WTC11 (cell line): ENCODE results near the gene FANCC. TPM values are rescaled to one million over a fixed set of nuclear protein-coding genes. Genes with fewer than 3 reads are reported as not detected.

Source experiments
- ATAC-seq: fragments of 200-7000 bp; cut with Tn5 transposase; 2 replicates; pipeline ENCODE4 v1.10.0; 2021; ENCODE audit warnings: mild to moderate bottlenecking, moderate library complexity
- CTCF ChIA-PET: fragments of 300-600 bp; sonication (Branson Sonifier 250); formaldehyde crosslinking; loops from one replicate; lab custom pipeline; 2021; ENCODE audit warnings: antibody characterized with exemption; lab: Charles Lee
- POLR2A ChIA-PET: fragments of 350-600 bp; sonication (Branson Sonifier 250); formaldehyde crosslinking; loops from one replicate; lab custom pipeline; 2021; ENCODE audit warnings: antibody characterized with exemption; lab: Charles Lee
- DNase-seq: peaks from one replicate; pipeline ENCODE4 v3.0.0; 2021; ENCODE audit warnings: low spot score
- H3K27ac Mint-ChIP-seq: 2 replicates; pipeline ENCODE4 v1.8.0; 2021; ENCODE audit warnings: mixed read lengths
- H3K27me3 Mint-ChIP-seq: 2 replicates; pipeline ENCODE4 v1.8.0; 2021; ENCODE audit warnings: low read depth, mild to moderate bottlenecking, moderate library complexity, mixed read lengths
- H3K36me3 Mint-ChIP-seq: 2 replicates; pipeline ENCODE4 v1.8.0; 2021; ENCODE audit warnings: mixed read lengths
- H3K4me1 Mint-ChIP-seq: 2 replicates; pipeline ENCODE4 v1.8.0; 2022; ENCODE audit warnings: mixed read lengths
- H3K4me3 Mint-ChIP-seq: 2 replicates; pipeline ENCODE4 v1.8.0; 2021; ENCODE audit warnings: mild to moderate bottlenecking, moderate library complexity, mixed read lengths
- H3K9me3 Mint-ChIP-seq: 2 replicates; pipeline ENCODE4 v1.8.0; 2021; ENCODE audit warnings: mixed read lengths
- ATF1 ChIP-seq: sonication (generic); formaldehyde crosslinking; IDR thresholded peaks from 2 replicates; pipeline ENCODE4 v1.8.1; 2023; ENCODE audit warnings: mild to moderate bottlenecking, moderate library complexity, missing genetic modification reagents
- CBFB ChIP-seq: sonication (generic); formaldehyde crosslinking; IDR thresholded peaks from 2 replicates; pipeline ENCODE4 v1.8.1; 2022; ENCODE audit warnings: mild to moderate bottlenecking, low read depth, missing genetic modification reagents
- CREB1 ChIP-seq: sonication (generic); formaldehyde crosslinking; IDR thresholded peaks from 2 replicates; pipeline ENCODE4 v1.8.0; 2023; ENCODE audit warnings: mild to moderate bottlenecking, missing genetic modification reagents
- CREM ChIP-seq: sonication (generic); formaldehyde crosslinking; IDR thresholded peaks from 2 replicates; pipeline ENCODE4 v1.8.1; 2022; ENCODE audit warnings: mild to moderate bottlenecking, missing genetic modification reagents, moderate library complexity
- FOXJ3 ChIP-seq: sonication (generic); formaldehyde crosslinking; IDR thresholded peaks from 2 replicates; pipeline ENCODE4 v1.9.0; 2021; ENCODE audit warnings: missing genetic modification reagents, mild to moderate bottlenecking, borderline replicate concordance
- FOXP1 ChIP-seq: sonication (generic); formaldehyde crosslinking; IDR thresholded peaks from 2 replicates; pipeline ENCODE4 v1.8.0; 2022; ENCODE audit warnings: missing genetic modification reagents, mild to moderate bottlenecking, moderate library complexity, borderline replicate concordance
- IRF2 ChIP-seq: sonication (generic); formaldehyde crosslinking; IDR thresholded peaks from 2 replicates; pipeline ENCODE4 v1.8.0; 2022; ENCODE audit warnings: low read depth, missing genetic modification reagents, borderline replicate concordance
- MXD4 ChIP-seq: fragments of 250-450 bp; sonication (Bioruptor Pico); IDR thresholded peaks from 2 replicates; pipeline ENCODE4 v1.8.0; 2021; ENCODE audit warnings: mild to moderate bottlenecking, moderate library complexity, borderline replicate concordance
- NFE2L1 ChIP-seq: sonication (generic); formaldehyde crosslinking; IDR thresholded peaks from 2 replicates; pipeline ENCODE4 v1.8.1; 2023; ENCODE audit warnings: missing genetic modification reagents
- TCF7 ChIP-seq: sonication (generic); formaldehyde crosslinking; IDR thresholded peaks from 2 replicates; pipeline ENCODE4 v1.8.0; 2022; ENCODE audit warnings: mild to moderate bottlenecking, low read depth, missing genetic modification reagents, moderate library complexity
- ZNF121 ChIP-seq: sonication (generic); formaldehyde crosslinking; IDR thresholded peaks from 2 replicates; pipeline ENCODE4 v1.8.0; 2023; ENCODE audit warnings: missing genetic modification reagents
- ZNF232 ChIP-seq: sonication (generic); formaldehyde crosslinking; IDR thresholded peaks from 2 replicates; pipeline ENCODE4 v1.8.0; 2022; ENCODE audit warnings: mild to moderate bottlenecking, missing genetic modification reagents
- ZNF263 ChIP-seq: sonication (generic); formaldehyde crosslinking; IDR thresholded peaks from 2 replicates; pipeline ENCODE4 v1.8.1; 2022; ENCODE audit warnings: low read depth, mild to moderate bottlenecking, moderate library complexity, missing genetic modification reagents
- ZNF396 ChIP-seq: fragments of 250-450 bp; sonication (Bioruptor Pico); IDR thresholded peaks from 2 replicates; pipeline ENCODE4 v1.8.0; 2021; ENCODE audit warnings: mild to moderate bottlenecking, moderate library complexity, borderline replicate concordance
- ZNF423 ChIP-seq: fragments of 250-450 bp; sonication (Bioruptor Pico); IDR thresholded peaks from 2 replicates; pipeline ENCODE4 v2.1.2; 2022; ENCODE audit warnings: mild to moderate bottlenecking, moderate library complexity
- ZNF425 ChIP-seq: fragments of 250-450 bp; sonication (Bioruptor Pico); conservative IDR thresholded peaks from 2 replicates; pipeline ENCODE4 v1.9.0; 2021; ENCODE audit warnings: mild to moderate bottlenecking
- total RNA-seq: library from RNA; stranded (reverse); gene quantifications from 3 replicates; pipeline ENCODE4 v1.2.3, GENCODE V29; 2021
- TF ChIP-seq, protein P1 (sequence below): sonication (generic); formaldehyde crosslinking; IDR thresholded peaks from 2 replicates; pipeline ENCODE4 v1.8.0; 2022; ENCODE audit warnings: mild to moderate bottlenecking, missing genetic modification reagents
- TF ChIP-seq, protein P2 (sequence below): sonication (generic); formaldehyde crosslinking; IDR thresholded peaks from 2 replicates; pipeline ENCODE4 v1.8.0; 2022; ENCODE audit warnings: mild to moderate bottlenecking, missing genetic modification reagents
- TF ChIP-seq, protein P3 (sequence below): sonication (generic); formaldehyde crosslinking; IDR thresholded peaks from 2 replicates; pipeline ENCODE4 v1.8.1; 2023; ENCODE audit warnings: mild to moderate bottlenecking, moderate library complexity, missing genetic modification reagents

FANCC gene
- total RNA-seq, 1 experiment from 2014 or later = 10.9 TPM

DNA sequence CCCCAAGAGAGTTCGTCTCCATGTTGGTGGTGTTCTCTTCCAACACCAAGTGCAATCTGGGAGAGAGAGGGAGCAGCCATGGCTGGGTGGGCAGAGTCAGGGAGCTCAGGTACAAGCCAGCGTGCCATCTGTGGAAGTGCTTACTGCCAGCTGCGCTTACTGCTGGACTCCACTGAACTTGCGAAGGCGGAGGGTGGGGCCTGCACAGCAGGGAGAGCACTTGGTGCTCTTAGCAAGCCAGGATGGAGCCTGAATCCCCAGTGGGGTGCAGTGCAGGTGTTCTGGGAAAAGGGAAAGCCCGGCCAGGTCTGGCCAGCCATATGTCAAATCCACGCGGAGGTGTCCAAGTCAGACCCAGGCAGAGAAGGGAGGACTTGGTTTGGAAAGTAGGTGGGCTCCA, 142.0 kb downstream of the FANCC start:
- CTCF ChIA-PET = interaction anchor here (0.9 to 5.7 kb wide), 3 partner anchors 7 to 90 kb away, joined by 4 to 34 read pairs (median 5); no protein-coding TSS in a partner anchor
- H3K4me1 Mint-ChIP-seq = peaks cover 27% of the 10 kb centered on the region
- ATAC-seq (peak; percentile 35), DNase-seq (no peak)
- no peak overlapping the region; the same call in 1 of the 2 replicates for H3K27ac Mint-ChIP-seq
- no peaks in the 10 kb centered on the region for H3K36me3 Mint-ChIP-seq
- POLR2A ChIA-PET = interaction anchor here (0.9 kb wide), 1 partner anchor 10 kb away, joined by 3 read pairs; no protein-coding TSS in a partner anchor
- no peaks in the 10 kb centered on the region for H3K9me3 Mint-ChIP-seq
- H3K27me3 Mint-ChIP-seq = no peaks in the 10 kb centered on the region
- H3K4me3 Mint-ChIP-seq = no peak overlapping the region
- no peak for TF ChIP-seq IRF2 (CRISPR knock-in tag)
- TF ChIP-seq NFE2L1 = no peak
- TF ChIP-seq ZNF423 = peak; percentile 57; the same call in 1 of the 2 replicates

- no peaks in the 10 kb centered on the region for H3K36me3 Mint-ChIP-seq
- ChIA-PET CTCF (interaction anchor here (1.7 to 2.0 kb wide), 2 partner anchors 9 to 46 kb away, joined by 5 to 6 read pairs; no protein-coding TSS in a partner anchor), POLR2A (no interaction called here)
- no peak for TF ChIP-seq CREM (CRISPR knock-in tag)
- TF ChIP-seq FOXJ3 (CRISPR knock-in tag) = no peak
- TF ChIP-seq, protein P1, sequence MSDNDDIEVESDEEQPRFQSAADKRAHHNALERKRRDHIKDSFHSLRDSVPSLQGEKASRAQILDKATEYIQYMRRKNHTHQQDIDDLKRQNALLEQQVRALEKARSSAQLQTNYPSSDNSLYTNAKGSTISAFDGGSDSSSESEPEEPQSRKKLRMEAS (CRISPR knock-in tag) = no peak
- TF ChIP-seq ZNF121 (CRISPR knock-in tag) = no peak
- TF ChIP-seq TCF7 (CRISPR knock-in tag) = no peak
- TF ChIP-seq ATF1 = no peak
- TF ChIP-seq ZNF232 (CRISPR knock-in tag) = no peak
- TF ChIP-seq FOXP1 (CRISPR knock-in tag) = no peak
- TF ChIP-seq MXD4 (CRISPR knock-in tag) = no peak
- no peak for TF ChIP-seq ZNF425 (CRISPR knock-in tag)
- no peak for TF ChIP-seq CBFB
- TF ChIP-seq, protein P2, sequence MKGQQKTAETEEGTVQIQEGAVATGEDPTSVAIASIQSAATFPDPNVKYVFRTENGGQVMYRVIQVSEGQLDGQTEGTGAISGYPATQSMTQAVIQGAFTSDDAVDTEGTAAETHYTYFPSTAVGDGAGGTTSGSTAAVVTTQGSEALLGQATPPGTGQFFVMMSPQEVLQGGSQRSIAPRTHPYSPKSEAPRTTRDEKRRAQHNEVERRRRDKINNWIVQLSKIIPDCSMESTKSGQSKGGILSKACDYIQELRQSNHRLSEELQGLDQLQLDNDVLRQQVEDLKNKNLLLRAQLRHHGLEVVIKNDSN (CRISPR knock-in tag) = no peak
- TF ChIP-seq, protein P3, sequence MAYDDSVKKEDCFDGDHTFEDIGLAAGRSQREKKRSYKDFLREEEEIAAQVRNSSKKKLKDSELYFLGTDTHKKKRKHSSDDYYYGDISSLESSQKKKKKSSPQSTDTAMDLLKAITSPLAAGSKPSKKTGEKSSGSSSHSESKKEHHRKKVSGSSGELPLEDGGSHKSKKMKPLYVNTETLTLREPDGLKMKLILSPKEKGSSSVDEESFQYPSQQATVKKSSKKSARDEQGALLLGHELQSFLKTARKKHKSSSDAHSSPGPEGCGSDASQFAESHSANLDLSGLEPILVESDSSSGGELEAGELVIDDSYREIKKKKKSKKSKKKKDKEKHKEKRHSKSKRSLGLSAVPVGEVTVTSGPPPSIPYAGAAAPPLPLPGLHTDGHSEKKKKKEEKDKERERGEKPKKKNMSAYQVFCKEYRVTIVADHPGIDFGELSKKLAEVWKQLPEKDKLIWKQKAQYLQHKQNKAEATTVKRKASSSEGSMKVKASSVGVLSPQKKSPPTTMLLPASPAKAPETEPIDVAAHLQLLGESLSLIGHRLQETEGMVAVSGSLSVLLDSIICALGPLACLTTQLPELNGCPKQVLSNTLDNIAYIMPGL (CRISPR knock-in tag) = no peak
- H3K27ac Mint-ChIP-seq = no peak overlapping the region
- ATAC-seq = no peak
- no peak for DNase-seq
- no peak overlapping the region for H3K4me3 Mint-ChIP-seq
- peaks cover 31% of the 10 kb centered on the region for H3K4me1 Mint-ChIP-seq
- no peaks in the 10 kb centered on the region for H3K27me3 Mint-ChIP-seq
- no peaks in the 10 kb centered on the region for H3K9me3 Mint-ChIP-seq
These were observed 143.5 kb downstream of the FANCC start for GRCh38 chr9:95174038-95174437.

DNA sequence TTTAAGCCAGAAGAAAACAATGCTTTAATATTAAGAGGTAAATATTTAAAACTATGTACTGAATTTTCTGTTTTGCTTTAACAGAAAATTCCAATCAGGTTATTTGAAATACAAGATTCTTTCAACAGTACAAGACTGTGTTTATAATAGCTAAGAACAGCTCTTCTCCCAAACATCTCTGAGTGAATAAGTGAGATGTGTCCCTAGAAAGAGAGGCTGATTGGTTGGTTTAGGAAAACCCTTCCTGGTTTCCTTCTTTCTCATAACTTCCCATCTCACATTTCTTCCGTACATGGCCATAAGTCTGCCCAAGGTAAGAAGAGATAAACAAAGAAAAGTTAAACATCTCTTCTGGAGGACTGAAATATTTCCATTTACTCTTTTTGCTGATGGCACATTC, 145.9 kb downstream of the FANCC start:
- no peaks in the 10 kb centered on the region for H3K36me3 Mint-ChIP-seq
- peaks cover 34% of the 10 kb centered on the region for H3K4me1 Mint-ChIP-seq
- H3K4me3 Mint-ChIP-seq = no peak overlapping the region
- no peaks in the 10 kb centered on the region for H3K9me3 Mint-ChIP-seq
- DNase-seq (no peak), ATAC-seq (no peak)
- no peaks in the 10 kb centered on the region for H3K27me3 Mint-ChIP-seq
- CTCF ChIA-PET = no interaction called here
- POLR2A ChIA-PET = no interaction called here
- TF ChIP-seq ZNF396 (CRISPR knock-in tag) (no peak), FOXJ3 (CRISPR knock-in tag) (no peak), MXD4 (CRISPR knock-in tag) (no peak), CREB1 (CRISPR knock-in tag) (no peak), ZNF263 (CRISPR knock-in tag) (no peak), ZNF423 (no peak)
- peak overlapping the region; percentile 41; the same call in 1 of the 2 replicates for H3K27ac Mint-ChIP-seq
